Common myeloid progenitor, CD34-positive (primary cell): Measurements from ENCODE around the gene TLR6.

ENCODE experiments used
- CTCF ChIA-PET: fragments of 350-600 bp; sonication (Branson Sonifier 250); formaldehyde crosslinking; loops from one replicate; lab custom pipeline; 2021; ENCODE audit warnings: antibody characterized with exemption; lab: Charles Lee
- POLR2A ChIA-PET: fragments of 350-600 bp; sonication (Branson Sonifier 250); formaldehyde crosslinking; loops from one replicate; lab custom pipeline; 2021; ENCODE audit warnings: antibody characterized with exemption; lab: Charles Lee
- DNase-seq, 3 donors: peaks; one replicate each; pipeline versions ENCODE4 v3.0.0 to v3.0.0-alpha.2; 2013
- H3K27ac ChIP-seq, 2 experiments: 1 replicate in 1 of 2; 2 replicates in 1 of 2; pipeline ENCODE4 v1.7.0; 2013; ENCODE audit warnings: inconsistent platforms in 2 of 2, low read length in 2 of 2, mild to moderate bottlenecking in 2 of 2, low read depth in 1 of 2, moderate library complexity in 1 of 2; ENCODE audit not compliant: severe bottlenecking in 2 of 2, insufficient read depth in 1 of 2, poor library complexity in 1 of 2
- H3K27me3 ChIP-seq, 5 experiments: replicated peaks in 2 of 5; 1 replicate in 3 of 5; 2 replicates in 2 of 5; pipeline versions ENCODE4 v1.6.1 to v1.7.0; 2013; ENCODE audit warnings: low read length in 4 of 5, mild to moderate bottlenecking in 2 of 5, moderate library complexity in 2 of 5, inconsistent platforms in 1 of 5; ENCODE audit not compliant: insufficient read depth in 5 of 5, control insufficient read depth in 4 of 5
- H3K36me3 ChIP-seq, 4 experiments: 1 replicate in 2 of 4; 2 replicates in 2 of 4; pipeline versions ENCODE4 v1.6.1 to v1.7.0; 2013; ENCODE audit warnings: low read length in 3 of 4, control low read depth in 1 of 4, mild to moderate bottlenecking in 1 of 4; ENCODE audit not compliant: control insufficient read depth in 4 of 4, insufficient read depth in 4 of 4
- H3K4me1 ChIP-seq, 4 experiments: 1 replicate in 3 of 4; 2 replicates in 1 of 4; pipeline versions ENCODE4 v1.6.1 to v1.7.1; 2013; ENCODE audit warnings: low read length in 3 of 4, mild to moderate bottlenecking in 3 of 4, control low read depth in 1 of 4, inconsistent platforms in 1 of 4, moderate library complexity in 1 of 4; ENCODE audit not compliant: control insufficient read depth in 4 of 4, insufficient read depth in 4 of 4; ENCODE audit errors: control extremely low read depth in 1 of 4
- H3K4me3 ChIP-seq, 7 experiments: 1 replicate in 4 of 7; 2 replicates in 3 of 7; pipeline versions ENCODE4 v1.5.1 to v1.7.0; 2013; ENCODE audit warnings: mild to moderate bottlenecking in 7 of 7, low read length in 6 of 7, moderate library complexity in 6 of 7, inconsistent platforms in 2 of 7, low read depth in 2 of 7, control low read depth in 1 of 7; ENCODE audit not compliant: insufficient read depth in 4 of 7, control insufficient read depth in 1 of 7; ENCODE audit errors: extremely low read depth in 1 of 7
- H3K9me3 ChIP-seq, 5 experiments: 1 replicate in 4 of 5; 2 replicates in 1 of 5; pipeline versions ENCODE4 v1.6.1 to v1.7.1; 2013; ENCODE audit warnings: low read length in 4 of 5, mild to moderate bottlenecking in 2 of 5, inconsistent platforms in 1 of 5, low read depth in 1 of 5, moderate library complexity in 1 of 5; ENCODE audit not compliant: control insufficient read depth in 4 of 5, insufficient read depth in 2 of 5; ENCODE audit errors: control extremely low read depth in 1 of 5
- WGBS: methylation state at CpG from one replicate; pipeline ENCODE4 v1.1.5; 2013; ENCODE audit not compliant: insufficient coverage; 5-methylcytosine and 5-hydroxymethylcytosine counted together

The TLR6 gene

GRCh38 chr4:38788317-38788716, 68.3 kb downstream of the TLR6 start:
- H3K27me3 ChIP-seq, result no peaks in the 10 kb centered on the region
- WGBS, result no CpG with 5 or more reads among the region's 1 CpG
- ChIA-PET CTCF (interaction anchor here (1.1 to 6.5 kb wide), 4 partner anchors 14 to 67 kb away, joined by 3 to 55 read pairs (median 11); partner anchors contain the start of gene TLR1), POLR2A (no interaction called here)
- H3K27ac ChIP-seq, result no peak overlapping the region
- DNase-seq, result no peak
- H3K4me1 ChIP-seq, result peaks cover 0 to 25% (median 13%) of the 10 kb centered on the region in 4 experiments
- H3K9me3 ChIP-seq, result peaks cover 0 to 5% (median 0%) of the 10 kb centered on the region in 5 experiments
- H3K4me3 ChIP-seq, result no peak overlapping the region
- peaks cover 0 to 3% (median 0%) of the 10 kb centered on the region in 4 experiments for H3K36me3 ChIP-seq

DNA sequence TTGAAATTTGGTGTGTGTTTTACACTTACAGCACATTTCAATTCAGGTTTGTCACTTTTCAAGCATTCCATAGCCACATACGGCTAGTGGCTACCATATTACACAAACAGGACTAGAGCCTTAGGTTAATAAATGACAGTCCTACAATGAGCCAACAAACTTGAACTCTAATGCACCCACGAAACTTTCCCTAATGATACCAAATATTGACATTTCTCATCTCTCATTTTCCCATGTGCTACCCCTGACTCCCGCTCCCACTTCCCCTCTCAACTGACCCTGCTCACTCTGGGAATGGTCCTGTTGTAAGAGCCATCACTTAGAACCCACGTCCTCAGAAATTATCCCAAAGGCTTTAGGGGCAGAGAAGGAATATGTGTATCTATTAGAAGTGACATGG, 68.9 kb downstream of the TLR6 start:
- 93% methylated on average over 2 of the region's 4 CpGs for WGBS
- no peak overlapping the region for H3K27ac ChIP-seq
- ChIA-PET POLR2A (no interaction called here), CTCF (interaction anchor here (1.1 to 7.9 kb wide), 4 partner anchors 15 to 30 kb away, joined by 3 to 220 read pairs (median 37); partner anchors contain the start of gene TLR1)
- peaks cover 0 to 27% (median 14%) of the 10 kb centered on the region in 4 experiments for H3K4me1 ChIP-seq
- DNase-seq, result no peak
- H3K27me3 ChIP-seq, result no peaks in the 10 kb centered on the region
- H3K9me3 ChIP-seq, result peaks cover 0 to 5% (median 0%) of the 10 kb centered on the region in 5 experiments
- H3K4me3 ChIP-seq, result no peak overlapping the region
- peaks cover 0 to 3% (median 0%) of the 10 kb centered on the region in 4 experiments for H3K36me3 ChIP-seq

DNA sequence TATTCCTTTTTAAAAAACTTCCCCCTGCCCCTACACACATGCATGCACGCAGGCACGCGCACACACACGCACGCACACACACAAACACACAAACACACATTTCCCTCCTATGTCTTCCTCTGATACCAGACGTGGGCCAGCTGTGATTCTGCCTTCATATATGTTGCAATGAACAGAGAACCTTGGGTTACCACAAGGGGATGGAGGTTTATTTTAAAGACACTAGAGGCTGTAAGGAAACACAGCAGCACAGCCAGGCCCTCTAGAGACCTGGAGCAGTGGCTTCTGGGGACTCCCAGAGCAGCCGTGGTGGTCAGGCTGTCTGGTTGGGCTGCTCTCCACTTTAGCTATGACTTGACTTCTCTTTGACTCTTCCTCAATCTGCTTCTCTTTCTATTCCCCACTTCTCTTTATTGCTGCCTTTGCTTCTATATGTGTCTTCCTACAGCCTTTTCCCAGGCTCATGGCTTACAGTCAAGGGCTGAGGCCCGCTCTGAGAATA, 70.7 kb downstream of the TLR6 start:
- no peak overlapping the region for H3K27ac ChIP-seq
- H3K27me3 ChIP-seq, result no peaks in the 10 kb centered on the region
- H3K4me3 ChIP-seq, result no peak overlapping the region
- H3K4me1 ChIP-seq, result peaks cover 0 to 25% (median 9%) of the 10 kb centered on the region in 4 experiments
- ChIA-PET POLR2A (no interaction called here), CTCF (interaction anchor here (1.1 to 7.9 kb wide), 7 partner anchors 10 to 75 kb away, joined by 3 to 220 read pairs (median 4); partner anchors contain the start of gene TLR6)
- peaks cover 0 to 5% (median 0%) of the 10 kb centered on the region in 5 experiments for H3K9me3 ChIP-seq
- 80% methylated on average over 2 of the region's 8 CpGs for WGBS
- H3K36me3 ChIP-seq, result peaks cover 0 to 3% (median 0%) of the 10 kb centered on the region in 4 experiments
- DNase-seq, result peak in 2 of 3 donors; percentile 21 to 35

DNA sequence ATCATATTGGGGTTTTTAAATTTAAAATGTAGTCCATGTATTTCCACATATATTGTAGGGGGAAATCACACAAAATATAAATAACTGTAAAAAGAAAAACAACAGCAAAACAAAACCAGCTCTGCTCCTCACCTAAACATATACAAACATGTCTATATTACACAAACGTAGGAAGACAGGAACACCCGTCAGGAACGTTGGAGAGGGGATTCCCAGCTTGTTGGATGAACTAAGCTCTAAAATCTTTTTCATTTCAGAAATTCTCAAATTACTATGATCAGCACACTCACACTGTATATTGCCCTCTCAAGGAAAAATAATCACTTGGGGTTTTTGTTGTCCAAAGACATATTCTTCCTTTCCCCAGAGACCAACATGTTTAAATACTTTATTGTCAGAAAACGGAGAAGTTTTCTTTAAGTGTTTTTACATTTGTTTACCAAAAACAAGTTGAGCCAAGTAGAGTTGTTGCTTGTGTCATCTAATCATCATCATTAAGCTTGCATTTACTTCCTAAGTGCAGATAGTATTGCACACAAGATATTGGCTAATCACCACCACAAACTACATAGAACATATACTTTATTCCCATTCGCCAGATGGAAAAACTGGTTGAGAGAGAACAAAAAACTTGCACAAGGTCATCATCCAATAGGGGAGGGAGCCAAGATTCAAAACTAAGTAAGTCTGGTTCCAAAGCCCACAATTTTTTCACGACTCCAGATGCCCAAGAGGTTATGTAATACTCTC, 71.4 kb downstream of the TLR6 start:
- Histone ChIP-seq H3K4me3 (no peak overlapping the region), H3K27ac (no peak overlapping the region), H3K4me1 (peaks cover 0 to 24% (median 6%) of the 10 kb centered on the region in 4 experiments), H3K36me3 (peaks cover 0 to 3% (median 0%) of the 10 kb centered on the region in 4 experiments), H3K9me3 (peaks cover 0 to 5% (median 0%) of the 10 kb centered on the region in 5 experiments), H3K27me3 (no peaks in the 10 kb centered on the region)
- CTCF ChIA-PET, result interaction anchor here (1.1 to 7.9 kb wide), 6 partner anchors 10 to 76 kb away, joined by 3 to 220 read pairs (median 8); partner anchors contain the start of gene TLR6
- no peak for DNase-seq
- WGBS, result 100% methylated on average over 4 of the region's 6 CpGs
- POLR2A ChIA-PET, result no interaction called here

DNA sequence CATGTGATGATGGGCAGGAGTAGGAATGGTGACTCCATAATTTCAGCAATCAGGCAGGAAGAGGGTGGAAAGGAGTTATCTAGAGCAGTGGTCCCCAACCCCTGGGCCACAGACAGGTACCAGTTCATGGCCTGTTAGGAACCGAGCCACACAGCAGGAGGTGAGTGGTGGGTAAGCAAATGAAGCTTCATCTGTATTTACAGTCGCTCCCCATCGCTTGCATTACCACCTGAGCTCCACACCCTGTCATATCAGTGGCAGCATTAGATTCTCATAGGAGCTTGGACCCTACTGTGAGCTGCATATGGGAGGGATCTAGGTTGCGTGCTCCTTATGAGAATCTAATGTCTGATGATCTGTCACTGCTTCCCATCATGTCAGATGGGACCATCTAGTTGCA, 72.5 kb downstream of the TLR6 start:
- no peaks in the 10 kb centered on the region for H3K36me3 ChIP-seq
- no peaks in the 10 kb centered on the region for H3K27me3 ChIP-seq
- ChIA-PET POLR2A (no interaction called here), CTCF (interaction anchor here (0.7 to 7.9 kb wide), 7 partner anchors 11 to 90 kb away, joined by 3 to 220 read pairs (median 12); partner anchors contain the start of gene TLR6)
- DNase-seq, result no peak
- no peaks in the 10 kb centered on the region for H3K9me3 ChIP-seq
- WGBS, result 100% methylated on average over 1 of the region's 4 CpGs
- no peak overlapping the region for H3K27ac ChIP-seq
- H3K4me3 ChIP-seq, result no peak overlapping the region
- H3K4me1 ChIP-seq, result peaks cover 0 to 24% (median 6%) of the 10 kb centered on the region in 4 experiments

DNA sequence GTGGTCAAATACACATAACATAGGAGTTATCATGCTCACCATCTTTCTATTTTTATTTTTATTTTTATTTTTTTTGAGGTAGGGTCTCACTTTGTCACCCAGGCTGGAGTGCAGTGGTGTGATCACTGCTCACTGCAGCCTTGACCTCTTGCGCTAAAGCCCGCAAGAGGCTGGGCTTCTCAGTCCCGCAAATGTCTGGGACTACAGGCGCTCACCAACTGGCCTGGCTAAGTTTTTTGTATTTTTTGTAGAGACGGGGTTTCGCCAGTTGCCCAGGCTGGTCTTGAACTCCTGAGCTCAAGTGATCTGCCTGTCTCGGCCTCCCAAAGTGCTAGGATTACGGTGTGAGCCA, 73.5 kb downstream of the TLR6 start:
- POLR2A ChIA-PET, result interaction anchor here (0.7 kb wide), 1 partner anchor 603 kb away, joined by 4 read pairs; no protein-coding TSS in a partner anchor
- Histone ChIP-seq H3K4me1 (peaks cover 0 to 24% (median 6%) of the 10 kb centered on the region in 4 experiments), H3K27ac (no peak overlapping the region), H3K27me3 (no peaks in the 10 kb centered on the region), H3K36me3 (no peaks in the 10 kb centered on the region), H3K9me3 (no peaks in the 10 kb centered on the region), H3K4me3 (no peak overlapping the region)
- no peak for DNase-seq
- CTCF ChIA-PET, result interaction anchor here (0.9 to 7.9 kb wide), 18 partner anchors 10 to 719 kb away, joined by 3 to 220 read pairs (median 4); partner anchors contain the start of genes TLR1 and TLR6
- WGBS, result 93% methylated on average over 6 of the region's 8 CpGs
